ENCODE measurements around the gene RSRC1.
"Not testable (repeated sequence)": the region's sequence is repeated elsewhere in the genome, so short reads cannot be mapped to it uniquely, and the experiment has no call there.

RSRC1 gene

GRCh38 chr3:158101335-158102241 lies 8.3 kb upstream of the RSRC1 start:
- DNase-seq, result no peak

GRCh38 chr3:158102242-158103080 lies 7.4 kb upstream of the RSRC1 start:
- DNase-seq, result no peak

GRCh38 chr3:158103081-158103886 lies 6.6 kb upstream of the RSRC1 start:
- no peak for DNase-seq

GRCh38 chr3:158103887-158104327 lies 6.0 kb upstream of the RSRC1 start:
- DNase-seq, result no peak

GRCh38 chr3:158104431-158104921 lies 5.4 kb upstream of the RSRC1 start:
- DNase-seq, result no peak

- DNase-seq, result no peak
These were observed 4.7 kb upstream of the RSRC1 start for GRCh38 chr3:158105119-158105709.

- no peak for DNase-seq
These were observed 4.1 kb upstream of the RSRC1 start for GRCh38 chr3:158105710-158106253.

- no peak for DNase-seq
These were observed 3.0 kb upstream of the RSRC1 start for GRCh38 chr3:158106766-158107471.

- no peak for DNase-seq
These were observed 2.1 kb upstream of the RSRC1 start for GRCh38 chr3:158107605-158108444.

GRCh38 chr3:158108445-158108985 lies 1.4 kb upstream of the RSRC1 start:
- DNase-seq, result no peak

GRCh38 chr3:158109295-158109803 lies 540 bp upstream of the RSRC1 start:
- DNase-seq, result no peak

- DNase-seq, result no peak
These were observed 749 bp downstream of the RSRC1 start for GRCh38 chr3:158110658-158111018.

- DNase-seq, result no peak
These were observed 2.0 kb downstream of the RSRC1 start for GRCh38 chr3:158111861-158112260.

- not testable (repeated sequence) for DNase-seq
These were observed 3.7 kb downstream of the RSRC1 start for GRCh38 chr3:158113595-158113994.

GRCh38 chr3:158120330-158120729 lies 10.4 kb downstream of the RSRC1 start:
- DNase-seq, result no peak

- DNase-seq, result no peak
These were observed 11.4 kb downstream of the RSRC1 start for GRCh38 chr3:158121295-158121694.

GRCh38 chr3:158122721-158123120 lies 12.8 kb downstream of the RSRC1 start:
- DNase-seq, result not testable (repeated sequence)

GRCh38 chr3:158127250-158128219 lies 17.6 kb downstream of the RSRC1 start:
- DNase-seq, result no peak

- DNase-seq, result no peak
These were observed 18.9 kb downstream of the RSRC1 start for GRCh38 chr3:158128755-158129154.
